Upper lobe of left lung (tissue), 4 donors: ENCODE results near the gene ZNF438.

Experiments used
- CTCF ChIP-seq, 6 experiments: fragments of 450-650 bp in 4 of 6; fragments of 200-600 bp in 2 of 6; sonication (generic) in 2 of 6; IDR thresholded peaks; one replicate each; pipeline ENCODE4 v1.5.1; 2016 to 2019; ENCODE audit warnings: antibody characterized with exemption in 6 of 6
- POLR2A ChIP-seq, 4 donors: fragments of 450-650 bp; IDR thresholded peaks; one replicate each; pipeline ENCODE4 v1.5.1; 2016 to 2017; ENCODE audit warnings: antibody characterized with exemption in 4 of 4, mild to moderate bottlenecking in 2 of 4
- POLR2AphosphoS5 ChIP-seq, 2 donors: sonication (generic); formaldehyde crosslinking; IDR thresholded peaks; one replicate each; pipeline ENCODE4 v1.5.1; 2017; ENCODE audit warnings: antibody characterized with exemption in 2 of 2

GRCh38 chr10:30963992-30964930 is 67.4 kb downstream of the ZNF438 start:
- no peak for TF ChIP-seq POLR2AphosphoS5 (IDR thresholded peaks at IDR 0.05)
- TF ChIP-seq CTCF (IDR thresholded peaks at IDR 0.05): no peak
- TF ChIP-seq POLR2A (IDR thresholded peaks at IDR 0.05): no peak
